ENCODE results near the gene SUN1.

GRCh38 chr7:849781-850180 lies 17.5 kb downstream of the SUN1 start:
- no peak for TF ChIP-seq EZH2phosphoT487 (IDR thresholded peaks at IDR 0.05; ENCODE audit: borderline replicate concordance, low read depth, low read length)
- TF ChIP-seq CTCF (conservative IDR thresholded peaks at IDR 0.05; ENCODE audit: low read length) = no peak
